Endothelial cell of umbilical vein (primary cell): Measurements from ENCODE around the gene PLA2G2D. TPM values are rescaled to one million over a fixed set of nuclear protein-coding genes. Genes with fewer than 3 reads are reported as not detected.

ENCODE experiments used
- BruUV-seq: library from RNA; stranded (reverse); fragments of 400-500 nt; replicated peaks from 2 replicates; lab custom pipeline; 2021; lab: Mats Ljungman, UMichigan
- CTCF ChIA-PET: fragments of 300-600, 350-600 bp; sonication (Branson Sonifier 250); formaldehyde crosslinking; loops from one replicate; lab custom pipeline; 2021; ENCODE audit warnings: antibody characterized with exemption, inconsistent platforms; lab: Charles Lee
- POLR2A ChIA-PET: fragments of 300-600, 350-600 bp; sonication (Branson Sonifier 250); formaldehyde crosslinking; loops from one replicate; lab custom pipeline; 2021; ENCODE audit warnings: antibody characterized with exemption, inconsistent platforms; lab: Charles Lee
- DNase-seq: peaks from one replicate; pipeline ENCODE4 v3.0.0-alpha.2; 2011; ENCODE audit warnings: low read depth, low spot score
- FAIRE-seq: peaks from 2 replicates; lab custom pipeline; 2011; peaks lifted over from hg19 to GRCh38; lab: Jason Lieb, UNC
- H2AFZ ChIP-seq: 2 replicates; pipeline ENCODE4 v1.6.0; 2012; ENCODE audit warnings: low read depth, low read length, control low read depth, inconsistent platforms
- H3K27ac ChIP-seq: 2 replicates; pipeline ENCODE4 v1.5.1; 2011; ENCODE audit warnings: low read depth, mild to moderate bottlenecking, control low read depth, low read length, moderate library complexity; ENCODE audit not compliant: insufficient read depth
- H3K27me3 ChIP-seq, 2 experiments: 2 replicates each; pipeline versions ENCODE4 v1.6.0 to v1.6.1; 2011; ENCODE audit warnings: low read length in 2 of 2, mixed read lengths in 1 of 2; ENCODE audit not compliant: control insufficient read depth in 2 of 2, insufficient read depth in 2 of 2
- H3K36me3 ChIP-seq, 2 experiments: 2 replicates in 1 of 2; 3 replicates in 1 of 2; pipeline ENCODE4 v1.5.1; 2011; ENCODE audit warnings: low read length in 2 of 2, mild to moderate bottlenecking in 1 of 2, moderate library complexity in 1 of 2; ENCODE audit not compliant: control insufficient read depth in 2 of 2, insufficient read depth in 2 of 2; ENCODE audit errors: extremely low read depth in 1 of 2
- H3K4me1 ChIP-seq: 3 replicates; pipeline ENCODE4 v1.5.1; 2011; ENCODE audit warnings: mild to moderate bottlenecking, low read length; ENCODE audit not compliant: control insufficient read depth, insufficient read depth; ENCODE audit errors: extremely low read depth
- H3K4me2 ChIP-seq: 2 replicates; pipeline ENCODE4 v1.6.1; 2011; ENCODE audit warnings: low read length, control low read depth, mixed read lengths; ENCODE audit not compliant: insufficient read depth
- H3K4me3 ChIP-seq, 3 experiments: fragments of 200-600 bp in 1 of 3; sonication (generic), shearing (Covaris generic) in 1 of 3; replicated peaks in 1 of 3; 2 replicates each; pipeline ENCODE4 v1.5.1; 2011 to 2016; ENCODE audit warnings: control low read depth in 3 of 3, low read length in 3 of 3, mild to moderate bottlenecking in 2 of 3, inconsistent platforms in 1 of 3, low read depth in 1 of 3, moderate library complexity in 1 of 3; ENCODE audit not compliant: insufficient read depth in 1 of 3
- H3K79me2 ChIP-seq: 2 replicates; pipeline ENCODE4 v1.6.0; 2012; ENCODE audit warnings: low read length, inconsistent platforms; ENCODE audit not compliant: control insufficient read depth, insufficient read depth
- H3K9ac ChIP-seq: replicated peaks from 2 replicates; pipeline ENCODE3; 2011; ENCODE audit warnings: low read length, control low read depth; ENCODE audit not compliant: insufficient read depth; ENCODE audit errors: extremely low read depth
- H3K9me1 ChIP-seq: replicated peaks from 3 replicates; pipeline ENCODE4 v1.6.0; 2011; ENCODE audit warnings: mild to moderate bottlenecking, low read length; ENCODE audit not compliant: control insufficient read depth, insufficient read depth; ENCODE audit errors: extremely low read depth
- H3K9me3 ChIP-seq: replicated peaks from 2 replicates; pipeline ENCODE4 v1.5.1; 2012; ENCODE audit warnings: low read length, inconsistent platforms; ENCODE audit not compliant: control insufficient read depth, insufficient read depth
- H4K20me1 ChIP-seq: replicated peaks from 2 replicates; pipeline ENCODE3; 2011; ENCODE audit warnings: mild to moderate bottlenecking, low read length; ENCODE audit not compliant: control insufficient read depth, insufficient read depth; ENCODE audit errors: extremely low read depth
- EZH2 ChIP-seq: IDR thresholded peaks from 2 replicates; pipeline ENCODE4 v1.6.1; 2012; ENCODE audit warnings: borderline replicate concordance, low read depth, mild to moderate bottlenecking, moderate library complexity, low read length, inconsistent platforms; ENCODE audit not compliant: severe bottlenecking
- FOS ChIP-seq: IDR thresholded peaks from 2 replicates; pipeline ENCODE4 v1.6.1; 2011; ENCODE audit warnings: mild to moderate bottlenecking, low read length, moderate library complexity, borderline replicate concordance; ENCODE audit not compliant: insufficient read depth
- GATA2 ChIP-seq: IDR thresholded peaks from 2 replicates; pipeline ENCODE4 v1.7.0; 2011; ENCODE audit warnings: low read depth, mild to moderate bottlenecking, moderate library complexity, mixed read lengths, low read length; ENCODE audit not compliant: insufficient read length, insufficient read depth
- JUN ChIP-seq: IDR thresholded peaks from 2 replicates; pipeline ENCODE4 v1.6.1; 2011; ENCODE audit warnings: borderline replicate concordance, low read depth; ENCODE audit not compliant: insufficient read length, insufficient read depth
- MYC ChIP-seq: IDR thresholded peaks from one replicate; pipeline ENCODE4 v1.6.1; 2011; ENCODE audit warnings: mild to moderate bottlenecking, low read depth, low read length
- POLR2A ChIP-seq: IDR thresholded peaks from 2 replicates; pipeline ENCODE4 v1.6.1; 2012; ENCODE audit warnings: low read depth, mild to moderate bottlenecking, control low read depth, low read length
- POLR2AphosphoS5 ChIP-seq: IDR thresholded peaks from 2 replicates; pipeline ENCODE4 v1.6.1; 2012; ENCODE audit warnings: low read depth, mild to moderate bottlenecking, control low read depth, low read length, moderate library complexity; ENCODE audit not compliant: insufficient read depth
- dilution Hi-C: fragments of 300-500 bp; cut with MboI; formaldehyde crosslinking; loops from one replicate; pipeline ENCODE4 v1.15.0; 2019; ENCODE audit warnings: low sequenced_read_pairs; ENCODE audit not compliant: extremely low pct_ligation_motif_present
- intact Hi-C: fragments of 100-400 bp; cut with micrococcal nuclease; formaldehyde crosslinking; loops from one replicate; pipeline ENCODE4 v1.10.0; 2022
- polyA plus RNA-seq, 4 experiments: library from polyadenylated mRNA; depleted of rRNA in 3 of 4; stranded (reverse) in 3 of 4; unstranded in 1 of 4; fragments of >200 nt; gene quantifications; 2 replicates each; pipeline versions ENCODE4 v1.2.1 to v1.2.3, GENCODE V29; 2011 to 2012; ENCODE audit warnings: missing spikeins in 1 of 4
- total RNA-seq: library from RNA; stranded (reverse); gene quantifications from 2 replicates; pipeline ENCODE4 v1.2.3, GENCODE V29; 2021
- TF ChIP-seq, protein P1 (sequence below): IDR thresholded peaks from 2 replicates; pipeline ENCODE4 v1.6.1; 2011; ENCODE audit not compliant: insufficient read depth, insufficient read length
- TF ChIP-seq, protein P2 (sequence below), 2 donors: IDR thresholded peaks; 1 replicate in 1 of 2; 2 replicates in 1 of 2; pipeline ENCODE4 v1.5.1; 2011; ENCODE audit warnings: low read length in 2 of 2, mild to moderate bottlenecking in 2 of 2, moderate library complexity in 2 of 2, control low read depth in 1 of 2, inconsistent platforms in 1 of 2, low read depth in 1 of 2; ENCODE audit not compliant: insufficient read depth in 1 of 2; ENCODE audit errors: extremely low read depth in 1 of 2

PLA2G2D gene
- total and polyA plus RNA-seq, 2 donors (not counting 3 experiments of a cell fraction or from before 2014, with no cell fraction given), result not detected

DNA sequence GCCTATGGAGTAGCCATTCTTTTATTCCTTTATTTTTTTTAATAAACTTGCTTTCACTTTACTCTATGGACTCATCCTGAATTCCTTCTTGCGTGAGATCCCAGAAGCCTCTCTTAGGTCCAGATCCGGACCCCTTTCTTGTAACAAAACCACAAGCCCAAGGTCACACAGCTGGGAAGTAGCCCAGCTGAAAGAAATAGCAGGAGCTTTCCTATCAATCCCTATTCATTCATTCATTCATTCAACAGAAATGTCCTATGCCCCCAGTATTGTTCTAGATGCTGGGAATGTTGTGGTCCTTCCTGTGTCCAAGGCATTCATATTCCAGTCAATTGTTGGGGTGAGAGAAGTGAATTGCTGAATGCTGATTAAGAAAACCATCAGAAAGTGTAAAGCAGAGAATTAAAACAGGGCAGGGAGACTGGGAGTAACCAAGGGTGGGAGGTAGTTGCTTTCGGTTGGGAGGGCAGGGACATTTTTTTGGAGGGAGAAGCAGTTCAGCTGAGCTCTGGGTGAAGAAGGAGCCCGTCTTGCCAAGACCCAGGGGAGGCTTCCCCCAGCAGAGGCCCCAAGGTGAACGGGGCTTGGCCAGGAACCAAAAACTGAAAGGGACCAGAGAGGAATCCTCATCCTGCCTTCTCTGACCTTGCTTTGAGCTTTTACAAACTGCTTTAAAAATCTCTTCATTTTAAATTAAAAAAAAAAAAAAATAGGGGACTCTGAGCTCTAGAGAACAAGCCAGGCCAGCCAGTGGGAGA lies 10.8 kb downstream of the PLA2G2D start:
- Histone ChIP-seq H3K4me1 (peaks cover 14% of the 10 kb centered on the region), H2AFZ (no peak overlapping the region), H3K27me3 (no peaks in the 10 kb centered on the region), H3K9me1 (no peaks in the 10 kb centered on the region), H3K79me2 (no peaks in the 10 kb centered on the region), H4K20me1 (no peaks in the 10 kb centered on the region), H3K27ac (no peak overlapping the region), H3K4me3 (no peak overlapping the region), H3K9me3 (no peaks in the 10 kb centered on the region), H3K36me3 (no peaks in the 10 kb centered on the region), H3K9ac (no peak overlapping the region), H3K4me2 (no peak overlapping the region)
- ChIA-PET POLR2A (no interaction called here), CTCF (interaction anchor here (0.6 to 1.0 kb wide), 3 partner anchors 9 to 133 kb away, joined by 3 read pairs; partner anchors contain the start of gene PLA2G2D)
- intact Hi-C loops, result no loop called here
- dilution Hi-C loops, result no loop called here
- TF ChIP-seq POLR2A (no peak), GATA2 (no peak), FOS (no peak), MYC (no peak), JUN (no peak), EZH2 (no peak), POLR2AphosphoS5 (no peak)
- TF ChIP-seq, protein P1, sequence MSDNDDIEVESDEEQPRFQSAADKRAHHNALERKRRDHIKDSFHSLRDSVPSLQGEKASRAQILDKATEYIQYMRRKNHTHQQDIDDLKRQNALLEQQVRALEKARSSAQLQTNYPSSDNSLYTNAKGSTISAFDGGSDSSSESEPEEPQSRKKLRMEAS, result no peak
- TF ChIP-seq, protein P2, sequence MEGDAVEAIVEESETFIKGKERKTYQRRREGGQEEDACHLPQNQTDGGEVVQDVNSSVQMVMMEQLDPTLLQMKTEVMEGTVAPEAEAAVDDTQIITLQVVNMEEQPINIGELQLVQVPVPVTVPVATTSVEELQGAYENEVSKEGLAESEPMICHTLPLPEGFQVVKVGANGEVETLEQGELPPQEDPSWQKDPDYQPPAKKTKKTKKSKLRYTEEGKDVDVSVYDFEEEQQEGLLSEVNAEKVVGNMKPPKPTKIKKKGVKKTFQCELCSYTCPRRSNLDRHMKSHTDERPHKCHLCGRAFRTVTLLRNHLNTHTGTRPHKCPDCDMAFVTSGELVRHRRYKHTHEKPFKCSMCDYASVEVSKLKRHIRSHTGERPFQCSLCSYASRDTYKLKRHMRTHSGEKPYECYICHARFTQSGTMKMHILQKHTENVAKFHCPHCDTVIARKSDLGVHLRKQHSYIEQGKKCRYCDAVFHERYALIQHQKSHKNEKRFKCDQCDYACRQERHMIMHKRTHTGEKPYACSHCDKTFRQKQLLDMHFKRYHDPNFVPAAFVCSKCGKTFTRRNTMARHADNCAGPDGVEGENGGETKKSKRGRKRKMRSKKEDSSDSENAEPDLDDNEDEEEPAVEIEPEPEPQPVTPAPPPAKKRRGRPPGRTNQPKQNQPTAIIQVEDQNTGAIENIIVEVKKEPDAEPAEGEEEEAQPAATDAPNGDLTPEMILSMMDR (IDR thresholded peaks at IDR 0.05; ENCODE audit: extremely low read depth in 1 of 2, insufficient read depth in 1 of 2, low read depth in 1 of 2, low read length in 2 of 2), result no peak
- BruUV-seq, result no TSS peak
- no peak for FAIRE-seq
- DNase-seq, result no peak
